Uterine smooth muscle cell (primary cell): ENCODE results near the gene SEMA5B. TPM values are rescaled to one million over a fixed set of nuclear protein-coding genes. Genes with fewer than 3 reads are reported as not detected.

Source experiments
- total RNA-seq: library from RNA; depleted of rRNA; stranded (reverse); fragments of >200 nt; gene quantifications from 2 replicates; pipeline ENCODE4 v1.2.3, GENCODE V29; 2014

Gene SEMA5B
- total RNA-seq = not detected in 2 replicates

DNA sequence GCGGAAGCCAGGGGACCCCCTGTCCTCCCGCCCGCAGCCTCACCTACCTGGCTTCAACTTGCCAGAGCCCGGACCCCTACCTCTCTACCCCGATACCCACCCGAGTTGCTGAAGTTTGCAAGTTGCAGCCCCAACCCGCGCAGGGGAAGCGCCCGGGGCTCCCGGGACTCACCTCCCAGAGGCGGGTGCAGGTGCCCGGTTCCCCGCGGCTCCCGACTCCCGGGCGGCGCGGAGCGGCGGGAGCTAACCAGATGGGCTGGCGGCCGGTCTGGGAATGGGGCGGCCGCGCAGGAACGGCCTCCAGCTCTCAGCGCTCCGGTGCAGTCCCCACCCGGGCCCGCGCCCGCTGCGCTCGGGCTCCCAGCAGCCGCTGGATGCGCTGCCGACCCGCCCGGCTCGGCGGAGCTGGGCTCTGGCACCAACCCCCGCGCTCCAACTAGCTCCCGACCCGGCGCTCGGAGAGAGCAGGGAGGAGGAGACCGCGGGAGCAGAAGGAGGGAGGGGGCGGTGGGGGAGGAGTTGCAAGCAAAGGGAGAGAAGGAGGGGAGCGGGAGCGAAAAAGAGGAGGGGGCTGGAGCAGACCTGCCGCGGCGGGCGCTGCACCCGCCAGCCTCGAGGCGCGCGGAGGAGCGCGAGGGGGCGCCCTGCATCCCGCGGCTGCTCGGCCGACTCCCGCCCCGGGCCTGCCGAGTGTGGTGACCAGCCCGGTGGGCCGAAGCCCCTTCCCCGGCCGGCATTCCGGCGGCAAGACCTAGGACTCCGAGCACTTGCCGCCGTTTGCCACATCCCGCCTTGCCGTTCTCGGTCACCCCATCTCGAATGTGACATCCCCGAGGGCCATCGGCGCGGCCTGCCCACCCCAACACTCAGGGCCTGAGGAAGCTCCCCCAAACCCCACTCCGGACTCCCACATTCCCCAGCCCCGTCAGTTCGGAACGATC is at the start of gene SEMA5B:
SEMA5B (minus strand) TSS at position 472 of the 941 bp plus-strand sequence. CDS start 66,500 bp downstream, outside the sequence.

DNA sequence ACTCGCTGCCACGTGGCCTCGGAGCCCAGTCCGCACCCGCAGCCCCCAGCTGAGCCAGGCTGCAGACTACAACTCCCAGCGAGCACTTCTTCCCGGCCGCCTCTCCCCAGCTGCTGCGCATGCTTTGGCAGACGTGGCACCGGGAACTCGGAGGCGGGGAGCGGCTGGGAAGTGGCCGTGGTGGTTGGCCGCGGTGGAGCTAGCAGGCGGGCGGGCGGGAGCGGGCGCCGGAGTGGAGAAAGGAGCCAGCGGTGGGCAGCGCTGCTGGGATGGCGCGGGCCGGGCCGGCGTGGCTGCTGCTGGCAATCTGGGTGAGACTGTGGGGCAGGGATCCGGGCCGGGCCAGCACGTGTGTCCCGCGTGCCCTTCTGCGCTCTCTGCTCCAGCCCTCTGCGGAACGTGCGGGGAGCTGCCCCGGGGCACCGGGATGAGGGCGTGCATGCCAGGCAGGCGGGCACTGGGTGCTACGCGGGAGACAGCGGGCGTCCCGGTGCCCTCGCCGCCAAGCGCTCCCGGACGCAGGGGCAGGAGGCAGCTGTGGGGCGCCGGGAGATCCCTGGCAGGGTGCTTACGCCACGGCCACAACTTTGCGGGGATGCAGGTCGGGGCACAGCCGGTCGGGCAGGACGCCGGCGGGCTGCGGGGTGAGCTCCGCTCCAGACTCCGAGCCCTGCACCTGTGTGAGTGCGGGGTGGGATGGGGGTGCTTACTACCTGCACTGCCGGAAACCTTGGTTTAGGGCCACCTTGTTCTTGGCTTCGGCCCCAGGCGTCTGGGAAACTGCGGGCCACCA is 39.5 kb upstream of the SEMA5B start, which contains the start of gene PDIA5:
PDIA5 (plus strand) TSS at position 130 of the 793 bp plus-strand sequence; CDS start at position 270, 140 bp downstream.

Other genes starting within 250 kb of the SEMA5B start
- gene HSPBAP1, start 233.9 kb downstream of the SEMA5B start, total RNA-seq = 9.3 and 10.9 TPM in 2 replicates
- 18.2 and 29.5 TPM in 2 replicates for gene SLC49A4, start 232.7 kb downstream of the SEMA5B start, total RNA-seq
- 34.6 and 60.2 TPM in 2 replicates for gene PDIA5, start 39.3 kb upstream of the SEMA5B start, total RNA-seq
- 48.9 and 72.2 TPM in 2 replicates for gene SEC22A, start 174.2 kb upstream of the SEMA5B start, total RNA-seq